HepG2 (cell line): ENCODE measurements around the gene TMEM95. TPM values are rescaled to one million over a fixed set of nuclear protein-coding genes. Genes with fewer than 3 reads are reported as not detected.

ENCODE experiments used
- AGO2 ChIP-seq: fragments of 200-400 bp; formaldehyde crosslinking; optimal IDR thresholded peaks from 2 replicates; pipeline ENCODE3; 2017; ENCODE audit warnings: mild to moderate bottlenecking, low read depth, low read length, moderate library complexity
- CHCHD3 ChIP-seq: sonication (generic); formaldehyde crosslinking; IDR thresholded peaks from 2 replicates; pipeline ENCODE4 v1.8.0; 2022; ENCODE audit warnings: mild to moderate bottlenecking, missing genetic modification reagents, moderate library complexity
- CREM ChIP-seq, 2 experiments: sonication (generic) in 1 of 2; formaldehyde crosslinking in 1 of 2; IDR thresholded peaks; 2 replicates each; pipeline versions ENCODE4 v1.4.0 to v1.6.1; 2016 to 2020; ENCODE audit warnings: antibody characterized with exemption in 1 of 2, mild to moderate bottlenecking in 1 of 2, missing genetic modification reagents in 1 of 2
- GATA4 ChIP-seq: sonication (generic); IDR thresholded peaks from 2 replicates; pipeline ENCODE4 v1.6.1; 2016; ENCODE audit warnings: antibody characterized with exemption, low read depth, borderline replicate concordance
- GZF1 ChIP-seq: sonication (generic); formaldehyde crosslinking; IDR thresholded peaks from 2 replicates; pipeline ENCODE4 v1.5.1; 2020; ENCODE audit warnings: mild to moderate bottlenecking, missing genetic modification reagents
- HOXD1 ChIP-seq: sonication (generic); formaldehyde crosslinking; IDR thresholded peaks from 2 replicates; pipeline ENCODE4 v1.5.0; 2020; ENCODE audit warnings: missing genetic modification reagents
- MBD4 ChIP-seq: IDR thresholded peaks from 2 replicates; pipeline ENCODE4 v1.6.1; 2012; ENCODE audit warnings: low read length, inconsistent platforms, borderline replicate concordance
- NR3C1 ChIP-seq: sonication (generic); formaldehyde crosslinking; IDR thresholded peaks from 2 replicates; pipeline ENCODE4 v1.4.0; 2020; ENCODE audit warnings: missing genetic modification reagents
- SUZ12 ChIP-seq: fragments of 150-350 bp; IDR thresholded peaks from 2 replicates; pipeline ENCODE4 v1.6.1; 2014; ENCODE audit warnings: low read depth, low read length
- U2AF2 ChIP-seq: fragments of 200-400 bp; formaldehyde crosslinking; IDR thresholded peaks from 2 replicates; pipeline ENCODE4 v1.6.1; 2017; ENCODE audit warnings: low read depth, mild to moderate bottlenecking, low read length
- XRCC5 ChIP-seq: fragments of 200-400 bp; formaldehyde crosslinking; optimal IDR thresholded peaks from 2 replicates; pipeline ENCODE3; 2017; ENCODE audit warnings: mild to moderate bottlenecking, low read length
- ZFP90 ChIP-seq: sonication (generic); formaldehyde crosslinking; IDR thresholded peaks from 2 replicates; pipeline ENCODE4 v1.8.0; 2022; ENCODE audit warnings: missing genetic modification reagents, mild to moderate bottlenecking, inconsistent platforms, borderline replicate concordance
- ZNF264 ChIP-seq: sonication (generic); formaldehyde crosslinking; IDR thresholded peaks from 2 replicates; pipeline ENCODE4 v1.4.0; 2020; ENCODE audit warnings: missing genetic modification reagents
- ZNF382 ChIP-seq: sonication (generic); formaldehyde crosslinking; IDR thresholded peaks from 2 replicates; pipeline ENCODE4 v1.5.0; 2020; ENCODE audit warnings: missing genetic modification reagents, mild to moderate bottlenecking, borderline replicate concordance
- ZNF746 ChIP-seq: sonication (generic); formaldehyde crosslinking; IDR thresholded peaks from 2 replicates; pipeline ENCODE4 v1.8.0; 2022; ENCODE audit warnings: mild to moderate bottlenecking, missing genetic modification reagents
- ZSCAN25 ChIP-seq: sonication (generic); formaldehyde crosslinking; IDR thresholded peaks from 2 replicates; pipeline ENCODE4 v1.8.0; 2022; ENCODE audit warnings: mild to moderate bottlenecking, missing genetic modification reagents
- polyA plus RNA-seq, 8 experiments: library from polyadenylated mRNA; depleted of rRNA in 3 of 8; stranded (reverse) in 7 of 8; unstranded in 1 of 8; fragments of >200 nt; fragmentation: Illumina TruSeq in 4 of 8; extraction: Trizol in 4 of 8; gene quantifications; 2 replicates each; pipeline versions ENCODE4 v1.2.1 to v1.2.3, GENCODE V29; 2011 to 2016; ENCODE audit warnings: low read depth in 4 of 8, missing spikeins in 1 of 8, mixed read lengths in 1 of 8; ENCODE audit not compliant: insufficient read depth in 1 of 8
- total RNA-seq, 5 experiments: library from RNA; depleted of rRNA; stranded (reverse); fragments of >200 nt; fragmentation: Illumina TruSeq; extraction: Trizol; gene quantifications; 2 replicates each; pipeline ENCODE4 v1.2.3, GENCODE V29; 2016; ENCODE audit warnings: low read depth in 1 of 5
- TF ChIP-seq, protein P1 (sequence below): sonication (generic); formaldehyde crosslinking; conservative IDR thresholded peaks from 2 replicates; pipeline ENCODE4 v1.4.0; 2020; ENCODE audit warnings: mild to moderate bottlenecking, missing genetic modification reagents, moderate library complexity
- TF ChIP-seq, protein P2 (sequence below): sonication (generic); formaldehyde crosslinking; IDR thresholded peaks from 2 replicates; pipeline ENCODE4 v1.5.0; 2020; ENCODE audit warnings: missing genetic modification reagents
- TF ChIP-seq, protein P3 (sequence below): sonication (generic); IDR thresholded peaks from 2 replicates; pipeline ENCODE4 v1.6.1; 2016; ENCODE audit warnings: low read depth, borderline replicate concordance
- TF ChIP-seq, protein P4 (sequence below): IDR thresholded peaks from 2 replicates; pipeline ENCODE4 v1.6.1; 2016; ENCODE audit warnings: low read depth, control low read depth
- TF ChIP-seq, protein P5 (sequence below): sonication (generic); formaldehyde crosslinking; IDR thresholded peaks from 2 replicates; pipeline ENCODE4 v1.5.0; 2020; ENCODE audit warnings: missing genetic modification reagents, mild to moderate bottlenecking, borderline replicate concordance
- TF ChIP-seq, protein P6 (sequence below): sonication (generic); formaldehyde crosslinking; IDR thresholded peaks from 2 replicates; pipeline ENCODE4 v1.8.1; 2023; ENCODE audit warnings: mild to moderate bottlenecking, missing genetic modification reagents, borderline replicate concordance

The TMEM95 gene
- total and polyA plus RNA-seq, 2 of the 13 experiments (the other 11 are each of a cell fraction or from before 2014, with no cell fraction given) = not detected

DNA sequence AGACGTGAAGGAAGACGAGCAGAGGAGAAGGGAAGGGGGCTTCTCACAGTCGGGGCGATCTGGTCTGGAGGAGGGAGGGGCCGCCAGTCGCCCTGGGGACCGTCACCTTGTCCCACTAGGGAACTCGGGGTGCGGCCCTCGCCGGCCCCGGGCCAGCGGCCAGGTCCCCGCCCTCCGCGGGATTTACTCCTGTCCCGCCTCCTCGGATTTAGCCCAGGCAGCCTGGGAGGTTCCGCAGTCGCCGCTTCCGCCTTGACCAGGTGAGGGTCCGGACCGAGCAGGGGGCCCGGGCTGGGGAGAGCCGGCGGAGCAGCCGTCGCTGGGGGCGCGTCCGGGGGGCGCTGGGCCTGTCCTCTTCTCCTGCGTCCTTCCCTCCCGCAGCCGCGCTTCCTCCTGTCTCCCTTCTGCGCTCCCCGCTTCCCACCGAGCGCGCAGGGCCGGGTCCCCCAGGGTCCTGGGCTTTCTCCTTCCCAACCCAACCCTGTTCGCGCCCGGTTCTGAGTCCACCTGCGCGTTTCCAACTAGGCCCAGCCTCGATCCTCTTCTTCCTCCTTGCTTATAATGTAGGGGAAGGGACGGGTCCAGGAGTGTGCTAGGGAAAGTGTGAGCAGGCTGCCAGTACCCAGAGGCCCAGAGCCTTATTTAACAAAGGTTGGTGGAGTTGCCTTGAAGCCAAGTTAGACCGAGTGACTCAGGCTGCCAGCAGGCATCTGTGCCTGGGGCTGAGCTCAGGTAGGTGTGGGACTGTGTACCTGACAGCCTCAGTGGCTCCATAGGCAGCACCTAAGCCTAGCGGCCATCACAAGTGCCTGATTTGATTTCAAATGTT is 26.1 kb downstream of the TMEM95 start, which contains the start of gene TNK1 (continued):
- TF ChIP-seq, protein P1, sequence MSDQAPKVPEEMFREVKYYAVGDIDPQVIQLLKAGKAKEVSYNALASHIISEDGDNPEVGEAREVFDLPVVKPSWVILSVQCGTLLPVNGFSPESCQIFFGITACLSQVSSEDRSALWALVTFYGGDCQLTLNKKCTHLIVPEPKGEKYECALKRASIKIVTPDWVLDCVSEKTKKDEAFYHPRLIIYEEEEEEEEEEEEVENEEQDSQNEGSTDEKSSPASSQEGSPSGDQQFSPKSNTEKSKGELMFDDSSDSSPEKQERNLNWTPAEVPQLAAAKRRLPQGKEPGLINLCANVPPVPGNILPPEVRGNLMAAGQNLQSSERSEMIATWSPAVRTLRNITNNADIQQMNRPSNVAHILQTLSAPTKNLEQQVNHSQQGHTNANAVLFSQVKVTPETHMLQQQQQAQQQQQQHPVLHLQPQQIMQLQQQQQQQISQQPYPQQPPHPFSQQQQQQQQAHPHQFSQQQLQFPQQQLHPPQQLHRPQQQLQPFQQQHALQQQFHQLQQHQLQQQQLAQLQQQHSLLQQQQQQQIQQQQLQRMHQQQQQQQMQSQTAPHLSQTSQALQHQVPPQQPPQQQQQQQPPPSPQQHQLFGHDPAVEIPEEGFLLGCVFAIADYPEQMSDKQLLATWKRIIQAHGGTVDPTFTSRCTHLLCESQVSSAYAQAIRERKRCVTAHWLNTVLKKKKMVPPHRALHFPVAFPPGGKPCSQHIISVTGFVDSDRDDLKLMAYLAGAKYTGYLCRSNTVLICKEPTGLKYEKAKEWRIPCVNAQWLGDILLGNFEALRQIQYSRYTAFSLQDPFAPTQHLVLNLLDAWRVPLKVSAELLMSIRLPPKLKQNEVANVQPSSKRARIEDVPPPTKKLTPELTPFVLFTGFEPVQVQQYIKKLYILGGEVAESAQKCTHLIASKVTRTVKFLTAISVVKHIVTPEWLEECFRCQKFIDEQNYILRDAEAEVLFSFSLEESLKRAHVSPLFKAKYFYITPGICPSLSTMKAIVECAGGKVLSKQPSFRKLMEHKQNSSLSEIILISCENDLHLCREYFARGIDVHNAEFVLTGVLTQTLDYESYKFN = 0 out of 2 replicates have a peak, but pooled peaks have one; percentile 18
- TF ChIP-seq XRCC5 = no peak
- peak; percentile 65 for TF ChIP-seq AGO2
- TF ChIP-seq GATA4 = no peak; the same call in 1 of the 2 replicates
- TF ChIP-seq, protein P2, sequence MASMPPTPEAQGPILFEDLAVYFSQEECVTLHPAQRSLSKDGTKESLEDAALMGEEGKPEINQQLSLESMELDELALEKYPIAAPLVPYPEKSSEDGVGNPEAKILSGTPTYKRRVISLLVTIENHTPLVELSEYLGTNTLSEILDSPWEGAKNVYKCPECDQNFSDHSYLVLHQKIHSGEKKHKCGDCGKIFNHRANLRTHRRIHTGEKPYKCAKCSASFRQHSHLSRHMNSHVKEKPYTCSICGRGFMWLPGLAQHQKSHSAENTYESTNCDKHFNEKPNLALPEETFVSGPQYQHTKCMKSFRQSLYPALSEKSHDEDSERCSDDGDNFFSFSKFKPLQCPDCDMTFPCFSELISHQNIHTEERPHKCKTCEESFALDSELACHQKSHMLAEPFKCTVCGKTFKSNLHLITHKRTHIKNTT (CRISPR knock-in tag) = no peak
- TF ChIP-seq NR3C1 (CRISPR knock-in tag) = no peak
- TF ChIP-seq SUZ12 = no peak
- no peak for TF ChIP-seq U2AF2
- no peak for TF ChIP-seq CHCHD3 (CRISPR knock-in tag)
- TF ChIP-seq, protein P3, sequence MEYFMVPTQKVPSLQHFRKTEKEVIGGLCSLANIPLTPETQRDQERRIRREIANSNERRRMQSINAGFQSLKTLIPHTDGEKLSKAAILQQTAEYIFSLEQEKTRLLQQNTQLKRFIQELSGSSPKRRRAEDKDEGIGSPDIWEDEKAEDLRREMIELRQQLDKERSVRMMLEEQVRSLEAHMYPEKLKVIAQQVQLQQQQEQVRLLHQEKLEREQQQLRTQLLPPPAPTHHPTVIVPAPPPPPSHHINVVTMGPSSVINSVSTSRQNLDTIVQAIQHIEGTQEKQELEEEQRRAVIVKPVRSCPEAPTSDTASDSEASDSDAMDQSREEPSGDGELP = peak; percentile 23; the same call in 1 of the 2 replicates
- TF ChIP-seq MBD4 = no peak
- TF ChIP-seq, protein P4, sequence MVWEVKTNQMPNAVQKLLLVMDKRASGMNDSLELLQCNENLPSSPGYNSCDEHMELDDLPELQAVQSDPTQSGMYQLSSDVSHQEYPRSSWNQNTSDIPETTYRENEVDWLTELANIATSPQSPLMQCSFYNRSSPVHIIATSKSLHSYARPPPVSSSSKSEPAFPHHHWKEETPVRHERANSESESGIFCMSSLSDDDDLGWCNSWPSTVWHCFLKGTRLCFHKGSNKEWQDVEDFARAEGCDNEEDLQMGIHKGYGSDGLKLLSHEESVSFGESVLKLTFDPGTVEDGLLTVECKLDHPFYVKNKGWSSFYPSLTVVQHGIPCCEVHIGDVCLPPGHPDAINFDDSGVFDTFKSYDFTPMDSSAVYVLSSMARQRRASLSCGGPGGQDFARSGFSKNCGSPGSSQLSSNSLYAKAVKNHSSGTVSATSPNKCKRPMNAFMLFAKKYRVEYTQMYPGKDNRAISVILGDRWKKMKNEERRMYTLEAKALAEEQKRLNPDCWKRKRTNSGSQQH (CRISPR knock-in tag) = no peak
- no peak for TF ChIP-seq ZSCAN25 (CRISPR knock-in tag)
- TF ChIP-seq, protein P5, sequence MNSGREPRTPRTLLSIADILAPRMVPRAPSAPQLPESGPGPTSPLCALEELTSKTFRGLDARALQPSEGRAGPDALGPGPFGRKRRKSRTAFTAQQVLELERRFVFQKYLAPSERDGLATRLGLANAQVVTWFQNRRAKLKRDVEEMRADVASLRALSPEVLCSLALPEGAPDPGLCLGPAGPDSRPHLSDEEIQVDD (CRISPR knock-in tag) = 0 out of 2 replicates have a peak, but pooled peaks have one; percentile 32
- TF ChIP-seq ZFP90 (CRISPR knock-in tag) = peak; percentile 36; the same call in 1 of the 2 replicates
- TF ChIP-seq CREM (IDR thresholded peaks at IDR 0.05) = no peak
- TF ChIP-seq CREM (CRISPR knock-in tag; IDR thresholded peaks at IDR 0.05) = no peak
- no peak for TF ChIP-seq ZNF264
- 0 out of 2 replicates have a peak, but pooled peaks have one; percentile 35 for TF ChIP-seq GZF1 (CRISPR knock-in tag)
- TF ChIP-seq ZNF382 (CRISPR knock-in tag) = no peak
- TF ChIP-seq, protein P6, sequence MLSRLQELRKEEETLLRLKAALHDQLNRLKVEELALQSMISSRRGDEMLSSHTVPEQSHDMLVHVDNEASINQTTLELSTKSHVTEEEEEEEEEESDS (CRISPR knock-in tag) = no peak
- 0 out of 2 replicates have a peak, but pooled peaks have one; percentile 49 for TF ChIP-seq ZNF746
- 0 out of 2 replicates have a peak, but pooled peaks have one; percentile 47 for TF ChIP-seq HOXD1 (CRISPR knock-in tag)
